ENCODE data around the gene MED13L. TPM values are rescaled to one million over a fixed set of nuclear protein-coding genes. Genes with fewer than 3 reads are reported as not detected.
"Not testable (repeated sequence)": the region's sequence is repeated elsewhere in the genome, so short reads cannot be mapped to it uniquely, and the experiment has no call there.

MED13L gene
- total RNA-seq, 4 donors from 2014 or later: 158 to 247 (median 166) TPM

DNA sequence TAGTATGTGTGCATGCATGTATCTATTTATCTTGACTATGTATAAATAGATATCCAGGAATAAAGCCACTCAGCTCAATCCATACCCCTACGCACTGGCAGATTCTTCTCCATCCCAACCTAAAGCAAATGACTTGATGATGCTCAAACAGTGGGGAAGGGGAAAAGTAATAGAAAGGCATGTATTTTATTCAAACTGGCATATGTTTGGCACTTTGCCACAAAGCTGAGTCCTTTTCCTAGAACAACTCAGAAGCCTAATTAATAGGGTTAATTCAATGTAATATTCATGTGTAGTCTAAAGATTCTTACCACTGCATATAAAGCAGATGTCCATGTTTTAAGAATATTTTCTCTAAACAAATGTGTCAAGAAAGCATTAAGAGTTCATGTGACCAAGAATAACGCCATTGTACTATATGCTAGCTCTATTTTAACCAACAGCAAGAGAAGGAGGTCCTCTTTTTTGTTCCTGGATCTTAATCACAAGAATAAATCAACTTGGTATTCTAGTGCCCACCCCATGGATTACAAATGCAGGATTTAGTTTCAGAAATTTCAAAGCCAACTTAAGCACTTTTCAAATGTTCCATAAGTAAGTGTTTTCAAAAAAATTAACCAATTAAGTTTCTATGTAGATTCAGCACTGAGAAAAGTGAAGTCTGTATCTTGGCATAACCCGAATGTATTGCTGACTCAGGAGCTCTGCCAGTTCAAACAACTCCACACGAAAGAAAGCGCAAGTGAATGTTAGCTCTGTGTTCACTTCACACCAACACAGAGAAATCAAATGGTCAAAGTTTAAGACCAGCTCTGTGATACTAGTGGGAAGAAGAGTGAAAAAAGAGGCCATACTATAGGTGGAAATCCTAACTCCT, 233.6 kb downstream of the MED13L start:
- DNase-seq (ENCODE audit: low spot score in 2 of 2): no peak
- intact Hi-C loops (cut with DNase I; ENCODE audit: low total_unique reads): no loop called here
- 61% methylated on average over 5 of the region's 5 CpGs for WGBS, 2 donors
- no peak overlapping the region for H3K4me3 ChIP-seq (ENCODE audit: low read depth, poor library complexity, severe bottlenecking)
- no peak for TF ChIP-seq POLR2A (IDR thresholded peaks at IDR 0.05)
- TF ChIP-seq, protein P1, sequence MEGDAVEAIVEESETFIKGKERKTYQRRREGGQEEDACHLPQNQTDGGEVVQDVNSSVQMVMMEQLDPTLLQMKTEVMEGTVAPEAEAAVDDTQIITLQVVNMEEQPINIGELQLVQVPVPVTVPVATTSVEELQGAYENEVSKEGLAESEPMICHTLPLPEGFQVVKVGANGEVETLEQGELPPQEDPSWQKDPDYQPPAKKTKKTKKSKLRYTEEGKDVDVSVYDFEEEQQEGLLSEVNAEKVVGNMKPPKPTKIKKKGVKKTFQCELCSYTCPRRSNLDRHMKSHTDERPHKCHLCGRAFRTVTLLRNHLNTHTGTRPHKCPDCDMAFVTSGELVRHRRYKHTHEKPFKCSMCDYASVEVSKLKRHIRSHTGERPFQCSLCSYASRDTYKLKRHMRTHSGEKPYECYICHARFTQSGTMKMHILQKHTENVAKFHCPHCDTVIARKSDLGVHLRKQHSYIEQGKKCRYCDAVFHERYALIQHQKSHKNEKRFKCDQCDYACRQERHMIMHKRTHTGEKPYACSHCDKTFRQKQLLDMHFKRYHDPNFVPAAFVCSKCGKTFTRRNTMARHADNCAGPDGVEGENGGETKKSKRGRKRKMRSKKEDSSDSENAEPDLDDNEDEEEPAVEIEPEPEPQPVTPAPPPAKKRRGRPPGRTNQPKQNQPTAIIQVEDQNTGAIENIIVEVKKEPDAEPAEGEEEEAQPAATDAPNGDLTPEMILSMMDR (IDR thresholded peaks at IDR 0.05): no peak

- intact Hi-C loops (cut with DNase I; ENCODE audit: low total_unique reads): no loop called here
- DNase-seq (ENCODE audit: low spot score in 2 of 2): no peak
- no peak overlapping the region for H3K4me3 ChIP-seq (ENCODE audit: low read depth, poor library complexity, severe bottlenecking)
- WGBS, 2 donors: 62 to 72% methylated on average over 2 of the region's 2 CpGs
- TF ChIP-seq, protein P1 (IDR thresholded peaks at IDR 0.05): no peak
- no peak for TF ChIP-seq POLR2A (IDR thresholded peaks at IDR 0.05)
These were observed 237.1 kb downstream of the MED13L start for GRCh38 chr12:116040402-116040801.

DNA sequence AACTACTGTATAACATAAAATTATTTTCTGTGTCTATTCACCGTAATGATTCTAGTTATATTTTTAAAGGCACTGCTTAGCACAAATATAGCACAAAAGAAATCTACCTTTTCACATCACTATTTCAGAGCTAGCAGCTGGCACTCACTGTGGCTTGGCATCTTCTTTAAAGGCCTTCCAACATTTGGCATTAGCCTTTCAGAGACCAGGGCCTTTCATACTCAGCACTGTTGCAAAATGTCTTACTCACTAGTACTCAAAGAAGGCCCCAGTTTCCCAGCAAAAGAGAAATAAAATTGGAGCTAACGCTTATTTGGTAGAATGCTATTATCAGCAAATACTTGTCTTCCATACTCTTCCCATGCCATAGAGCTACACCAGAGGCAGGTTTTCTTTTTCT, 238.4 kb downstream of the MED13L start:
- 94 to 95% methylated on average over 2 of the region's 2 CpGs for WGBS, 2 donors
- intact Hi-C loops (cut with DNase I; ENCODE audit: low total_unique reads): no loop called here
- DNase-seq (ENCODE audit: low spot score in 2 of 2): no peak
- no peak overlapping the region for H3K4me3 ChIP-seq (ENCODE audit: low read depth, poor library complexity, severe bottlenecking)
- TF ChIP-seq, protein P1 (IDR thresholded peaks at IDR 0.05): no peak

DNA sequence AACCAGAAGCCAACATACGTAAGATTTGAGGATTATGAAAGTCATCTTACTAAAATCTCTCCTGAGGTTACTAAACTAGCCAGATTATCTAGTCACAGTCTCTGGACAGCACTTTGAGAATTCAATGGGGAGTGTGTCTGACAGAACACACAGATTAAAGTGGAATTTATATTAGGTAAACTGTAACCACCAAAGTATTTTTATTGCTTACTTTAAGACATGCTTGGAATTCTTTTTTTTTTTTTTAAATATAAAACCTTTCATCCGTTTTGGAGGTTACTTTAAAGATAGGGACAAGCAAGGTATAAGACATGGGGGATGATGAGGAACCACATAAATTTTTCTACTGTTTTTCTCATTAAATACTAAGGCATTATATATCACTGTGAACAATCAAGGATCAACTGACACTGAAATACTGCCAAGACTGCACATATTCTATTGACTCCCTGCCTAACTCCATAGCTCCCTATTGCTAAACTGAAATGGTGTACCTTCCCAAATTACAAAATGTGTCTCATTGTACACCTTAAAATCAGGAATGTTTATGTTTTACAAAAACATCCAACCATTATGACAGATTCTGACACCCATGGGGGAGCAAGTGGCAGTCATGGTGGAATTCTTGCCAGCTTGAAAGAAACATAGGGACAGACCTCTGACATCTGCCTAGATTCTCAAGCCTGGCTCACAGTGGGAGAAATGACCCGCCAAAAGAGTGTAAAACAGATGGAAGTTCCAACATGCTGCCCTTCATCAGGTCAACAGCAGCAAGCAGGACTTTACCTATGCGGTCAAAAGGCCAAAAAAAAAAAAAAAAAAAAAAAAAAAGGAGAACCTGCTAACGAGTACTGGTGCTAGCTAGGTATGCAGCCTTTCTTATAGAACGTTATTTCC, 239.3 kb downstream of the MED13L start:
- H3K4me3 ChIP-seq (ENCODE audit: low read depth, poor library complexity, severe bottlenecking): no peak overlapping the region
- no peak for TF ChIP-seq POLR2A (IDR thresholded peaks at IDR 0.05)
- TF ChIP-seq, protein P1 (IDR thresholded peaks at IDR 0.05): no peak
- intact Hi-C loops (cut with DNase I; ENCODE audit: low total_unique reads): no loop called here
- DNase-seq (ENCODE audit: low spot score in 2 of 2): no peak
- WGBS, 2 donors: 88 to 89% methylated on average over 6 of the region's 6 CpGs

DNA sequence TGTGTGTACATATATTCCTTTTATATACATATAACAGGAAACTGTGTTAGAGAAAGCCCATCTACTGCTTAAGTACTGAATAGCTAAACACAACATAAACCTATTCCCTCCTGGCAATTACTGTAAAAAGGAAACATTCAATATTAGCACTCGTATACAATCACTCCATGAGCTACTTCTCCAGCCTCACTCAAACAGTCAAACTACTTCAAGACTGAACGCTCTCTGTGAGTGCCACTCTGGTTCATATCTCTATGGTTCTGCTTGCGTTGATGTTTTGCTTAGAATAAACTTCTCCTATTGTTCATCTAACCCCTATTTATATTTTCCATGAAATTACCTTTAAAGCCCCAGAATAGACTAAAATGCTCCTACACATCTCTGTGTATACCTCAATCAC, 243.7 kb downstream of the MED13L start:
- DNase-seq (ENCODE audit: low spot score in 2 of 2): no peak
- H3K4me3 ChIP-seq (ENCODE audit: low read depth, poor library complexity, severe bottlenecking): no peak overlapping the region
- intact Hi-C loops (cut with DNase I; ENCODE audit: low total_unique reads): no loop called here
- WGBS, 2 donors: 93 to 95% methylated on average over 3 of the region's 3 CpGs
- no peak for TF ChIP-seq POLR2A (IDR thresholded peaks at IDR 0.05)
- TF ChIP-seq, protein P1 (IDR thresholded peaks at IDR 0.05): no peak

DNA sequence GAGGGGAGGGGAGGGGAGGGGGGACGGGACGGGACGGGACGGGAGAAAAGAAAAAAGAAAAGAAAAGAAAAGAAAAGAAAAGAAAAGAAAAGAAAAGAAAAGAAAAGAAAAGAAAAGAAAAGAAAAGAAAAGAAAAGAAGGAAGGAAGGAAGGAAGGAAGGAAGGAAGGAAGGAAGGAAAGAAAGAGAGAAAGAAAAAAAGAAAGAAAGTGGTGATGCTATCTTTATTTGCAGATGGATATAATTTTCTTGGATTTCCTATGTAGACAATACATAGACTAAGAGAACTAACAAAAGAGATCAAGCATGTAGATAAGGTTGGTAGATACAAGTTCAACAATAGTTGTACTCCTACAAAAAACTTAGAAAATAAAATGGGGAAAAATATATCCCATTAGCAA, 245.9 kb downstream of the MED13L start:
- WGBS, 2 donors: 100% methylated on average over 4 of the region's 4 CpGs
- H3K4me3 ChIP-seq (ENCODE audit: low read depth, poor library complexity, severe bottlenecking); intact Hi-C loops (cut with DNase I; ENCODE audit: low total_unique reads); DNase-seq (ENCODE audit: low spot score in 2 of 2): not testable (repeated sequence)

Measured in lower leg skin (tissue), 4 donors.